H1 (cell line): ENCODE data around the gene ELFN2. TPM values are rescaled to one million over a fixed set of nuclear protein-coding genes. Genes with fewer than 3 reads are reported as not detected.

ENCODE experiments used
- CTCF ChIA-PET: fragments of 300-600 bp; sonication (Branson Sonifier 250); formaldehyde crosslinking; loops from one replicate; lab custom pipeline; 2021; ENCODE audit not compliant: partially characterized antibody; lab: Charles Lee
- POLR2A ChIA-PET: fragments of 300-600 bp; sonication (Branson Sonifier 250); formaldehyde crosslinking; loops from one replicate; lab custom pipeline; 2021; ENCODE audit warnings: inconsistent platforms; ENCODE audit not compliant: partially characterized antibody; lab: Charles Lee
- DNase-seq, 2 experiments: peaks; one replicate each; pipeline versions ENCODE4 v3.0.0 to v3.0.0-alpha.2; 2010 to 2022; ENCODE audit warnings: low spot score in 2 of 2, low read depth in 1 of 2, mixed read lengths in 1 of 2
- FAIRE-seq: peaks from 2 replicates; lab custom pipeline; 2011; peaks lifted over from hg19 to GRCh38; lab: Jason Lieb, UNC
- H2AFZ ChIP-seq: 2 replicates; pipeline ENCODE4 v1.8.1; 2012; ENCODE audit warnings: low read length, inconsistent platforms
- H2AK5ac ChIP-seq: 2 replicates; pipeline ENCODE4 v1.6.1; 2013; ENCODE audit warnings: low read depth, low read length
- H2BK120ac ChIP-seq: replicated peaks from 2 replicates; pipeline ENCODE3; 2013; ENCODE audit warnings: low read depth, low read length, inconsistent platforms
- H2BK12ac ChIP-seq: 2 replicates; pipeline ENCODE4 v1.6.1; 2013; ENCODE audit warnings: low read depth, low read length
- H2BK15ac ChIP-seq: 2 replicates; pipeline ENCODE4 v1.6.1; 2013; ENCODE audit warnings: low read length
- H2BK20ac ChIP-seq: 2 replicates; pipeline ENCODE4 v1.6.1; 2013; ENCODE audit warnings: low read length
- H2BK5ac ChIP-seq: 2 replicates; pipeline ENCODE4 v1.6.1; 2013; ENCODE audit warnings: low read depth, low read length
- H3K14ac ChIP-seq: 2 replicates; pipeline ENCODE4 v1.6.1; 2013; ENCODE audit warnings: inconsistent platforms; ENCODE audit not compliant: insufficient read length
- H3K18ac ChIP-seq: 2 replicates; pipeline ENCODE4 v1.6.1; 2013; ENCODE audit warnings: low read length; ENCODE audit errors: extremely low read depth
- H3K23ac ChIP-seq: 2 replicates; pipeline ENCODE4 v1.6.1; 2013; ENCODE audit warnings: inconsistent platforms; ENCODE audit not compliant: insufficient read length
- H3K23me2 ChIP-seq: 2 replicates; pipeline ENCODE4 v1.6.1; 2013; ENCODE audit warnings: low read depth, low read length
- H3K27ac ChIP-seq: 2 replicates; pipeline ENCODE4 v1.6.1; 2011; ENCODE audit warnings: low read depth, low read length, inconsistent platforms
- H3K27me3 ChIP-seq, 4 experiments: replicated peaks in 1 of 4; 1 replicate in 1 of 4; 2 replicates in 3 of 4; pipeline versions ENCODE4 v1.6.1 to v1.8.1; 2011 to 2013; ENCODE audit warnings: low read length in 3 of 4, mild to moderate bottlenecking in 3 of 4, inconsistent platforms in 2 of 4, mixed read lengths in 2 of 4, moderate library complexity in 1 of 4; ENCODE audit not compliant: control insufficient read depth in 3 of 4, insufficient read depth in 3 of 4; ENCODE audit errors: extremely low read depth in 1 of 4
- H3K36me3 ChIP-seq, 4 experiments: 2 replicates each; pipeline versions ENCODE4 v1.6.1 to v1.8.1; 2011 to 2013; ENCODE audit warnings: mild to moderate bottlenecking in 4 of 4, low read length in 3 of 4, moderate library complexity in 2 of 4, control low read depth in 1 of 4, inconsistent platforms in 1 of 4; ENCODE audit not compliant: insufficient read depth in 4 of 4, control insufficient read depth in 2 of 4
- H3K4ac ChIP-seq: replicated peaks from 2 replicates; pipeline ENCODE3; 2013; ENCODE audit warnings: low read length, low read depth, mixed read lengths, inconsistent platforms; ENCODE audit not compliant: insufficient read length
- H3K4me1 ChIP-seq, 4 experiments: replicated peaks in 1 of 4; 1 replicate in 1 of 4; 2 replicates in 3 of 4; pipeline versions ENCODE4 v1.6.1 to v1.8.1; 2011 to 2013; ENCODE audit warnings: low read length in 3 of 4, inconsistent platforms in 2 of 4, mixed read lengths in 1 of 4; ENCODE audit not compliant: insufficient read depth in 4 of 4, control insufficient read depth in 3 of 4
- H3K4me2 ChIP-seq, 2 experiments: 2 replicates each; pipeline versions ENCODE4 v1.6.1 to v1.8.1; 2011 to 2013; ENCODE audit warnings: low read depth in 2 of 2, low read length in 2 of 2, control low read depth in 1 of 2, inconsistent platforms in 1 of 2, mild to moderate bottlenecking in 1 of 2; ENCODE audit not compliant: insufficient read depth in 1 of 2
- H3K4me3 ChIP-seq, 4 experiments: fragments of 200-600, 300-600 bp in 1 of 4; sonication (generic), shearing (Covaris generic), sonication (Bioruptor Twin) in 1 of 4; 2 replicates each; pipeline versions ENCODE4 v1.5.1 to v1.8.1; 2011 to 2016; ENCODE audit warnings: low read length in 4 of 4, low read depth in 3 of 4, control low read depth in 2 of 4, inconsistent platforms in 2 of 4, mild to moderate bottlenecking in 2 of 4, mixed read lengths in 1 of 4, moderate library complexity in 1 of 4; ENCODE audit not compliant: insufficient read depth in 2 of 4; ENCODE audit errors: extremely low read depth in 1 of 4
- H3K56ac ChIP-seq: replicated peaks from 2 replicates; pipeline ENCODE3; 2013; ENCODE audit warnings: low read depth, mild to moderate bottlenecking, mixed read lengths, low read length, inconsistent platforms; ENCODE audit not compliant: insufficient read length
- H3K79me1 ChIP-seq: 2 replicates; pipeline ENCODE4 v1.6.1; 2013; ENCODE audit warnings: low read depth, low read length, control low read depth
- H3K79me2 ChIP-seq, 2 experiments: 2 replicates each; pipeline versions ENCODE4 v1.6.1 to v1.8.1; 2012 to 2013; ENCODE audit warnings: low read length in 2 of 2, mild to moderate bottlenecking in 2 of 2, inconsistent platforms in 1 of 2; ENCODE audit not compliant: insufficient read depth in 2 of 2, control insufficient read depth in 1 of 2
- H3K9ac ChIP-seq, 4 experiments: replicated peaks in 1 of 4; 1 replicate in 1 of 4; 2 replicates in 3 of 4; pipeline versions ENCODE4 v1.6.1 to v1.8.1; 2011 to 2013; ENCODE audit warnings: low read depth in 3 of 4, low read length in 3 of 4, control low read depth in 2 of 4, mild to moderate bottlenecking in 2 of 4, moderate library complexity in 2 of 4, inconsistent platforms in 1 of 4; ENCODE audit errors: extremely low read depth in 1 of 4
- H3K9me3 ChIP-seq, 2 experiments: 2 replicates each; pipeline versions ENCODE4 v1.6.1 to v1.8.1; 2012 to 2013; ENCODE audit warnings: mild to moderate bottlenecking in 2 of 2, moderate library complexity in 2 of 2, control low read depth in 1 of 2, inconsistent platforms in 1 of 2, low read depth in 1 of 2, low read length in 1 of 2, mixed read lengths in 1 of 2; ENCODE audit not compliant: insufficient read depth in 2 of 2
- H4K20me1 ChIP-seq, 2 experiments: replicated peaks in 1 of 2; 2 replicates each; pipeline versions ENCODE3 to v1.8.1; 2011 to 2013; ENCODE audit warnings: inconsistent platforms in 2 of 2, low read length in 2 of 2, mild to moderate bottlenecking in 1 of 2; ENCODE audit not compliant: insufficient read depth in 2 of 2, control insufficient read depth in 1 of 2
- H4K5ac ChIP-seq: 2 replicates; pipeline ENCODE4 v1.6.1; 2013; ENCODE audit warnings: low read length, low read depth, mixed read lengths, inconsistent platforms; ENCODE audit not compliant: insufficient read length
- H4K8ac ChIP-seq: 2 replicates; pipeline ENCODE4 v1.8.0; 2013; ENCODE audit warnings: mild to moderate bottlenecking, moderate library complexity, low read length, inconsistent platforms; ENCODE audit not compliant: insufficient read depth; ENCODE audit errors: extremely low read depth
- H4K91ac ChIP-seq: replicated peaks from 2 replicates; pipeline ENCODE3; 2013; ENCODE audit warnings: low read length, mixed read lengths, inconsistent platforms; ENCODE audit not compliant: insufficient read length
- BCL11A ChIP-seq, 2 experiments: IDR thresholded peaks; one replicate each; pipeline ENCODE4 v1.6.1; 2011; ENCODE audit warnings: low read depth in 2 of 2, low read length in 2 of 2, mild to moderate bottlenecking in 2 of 2
- GABPA ChIP-seq: IDR thresholded peaks from 2 replicates; pipeline ENCODE4 v1.6.1; 2011; ENCODE audit warnings: mild to moderate bottlenecking, low read length, moderate library complexity, borderline replicate concordance; ENCODE audit not compliant: insufficient read depth
- JUND ChIP-seq: IDR thresholded peaks from 2 replicates; pipeline ENCODE4 v1.6.1; 2011; ENCODE audit warnings: mild to moderate bottlenecking, improper control_type of control experiment, low read length
- MAFK ChIP-seq: IDR thresholded peaks from 2 replicates; pipeline ENCODE4 v1.6.1; 2012; ENCODE audit warnings: low read depth, mild to moderate bottlenecking, improper control_type of control experiment, low read length
- POLR2A ChIP-seq, 2 experiments: IDR thresholded peaks; 1 replicate in 1 of 2; 2 replicates in 1 of 2; pipeline ENCODE4 v1.6.1; 2011; ENCODE audit warnings: low read depth in 2 of 2, low read length in 2 of 2, mild to moderate bottlenecking in 2 of 2; ENCODE audit errors: control extremely low read depth in 1 of 2
- RFX5 ChIP-seq: IDR thresholded peaks from 2 replicates; pipeline ENCODE4 v1.6.1; 2011; ENCODE audit warnings: low read depth, low read length, improper control_type of control experiment, borderline replicate concordance
- SIRT6 ChIP-seq: IDR thresholded peaks from one replicate; pipeline ENCODE4 v1.7.1; 2012; ENCODE audit warnings: low read length, inconsistent platforms
- SRF ChIP-seq: IDR thresholded peaks from 2 replicates; pipeline ENCODE4 v1.6.1; 2011; ENCODE audit warnings: mild to moderate bottlenecking, low read depth, low read length, moderate library complexity
- SUZ12 ChIP-seq: fragments of 200-600 bp; sonication (generic); IDR thresholded peaks from 2 replicates; pipeline ENCODE4 v1.6.1; 2012; ENCODE audit warnings: mild to moderate bottlenecking, inconsistent platforms, low read length, moderate library complexity, mixed read lengths
- TCF12 ChIP-seq: IDR thresholded peaks from 2 replicates; pipeline ENCODE4 v1.6.1; 2011; ENCODE audit warnings: low read depth, mild to moderate bottlenecking, low read length
- WGBS, 2 experiments: shearing (Covaris generic) in 1 of 2; methylation state at CpG; one replicate each; pipeline versions ENCODE4 v1.1.6 to v1.1.7; 2013 to 2015; ENCODE audit warnings: low lambda C conversion rate in 2 of 2, mixed read lengths in 2 of 2, inconsistent platforms in 1 of 2, low coverage in 1 of 2, missing lambda C conversion rate in 1 of 2; ENCODE audit not compliant: insufficient replicate concordance in 2 of 2, insufficient coverage in 1 of 2, insufficient read length in 1 of 2; ENCODE audit errors: extremely low coverage in 1 of 2, missing lambda C conversion rate in 1 of 2; 5-methylcytosine and 5-hydroxymethylcytosine counted together
- polyA plus RNA-seq, 7 experiments: library from polyadenylated mRNA; depleted of rRNA in 3 of 7; stranded (reverse) in 5 of 7; unstranded in 2 of 7; fragments of >200 nt in 5 of 7; fragments of 200-250 nt in 2 of 7; gene quantifications; 1 replicate in 5 of 7; 2 replicates in 1 of 7; 4 replicates in 1 of 7; pipeline versions ENCODE4 v1.2.1 to v1.2.3, GENCODE V29; 2011 to 2013; ENCODE audit warnings: missing spikeins in 2 of 7, mixed read lengths in 2 of 7
- total RNA-seq: library from RNA; stranded (reverse); fragmentation: NEBNext Ultra II Directional; extraction: Animal tissue kit (Norgen Biotek cat#: 25700); gene quantifications from 2 replicates; pipeline ENCODE4 v1.2.1, GENCODE V29; 2021
- TF ChIP-seq, protein P1 (sequence below): IDR thresholded peaks from 2 replicates; pipeline ENCODE4 v1.6.1; 2012; ENCODE audit warnings: low read length, inconsistent platforms
- TF ChIP-seq, protein P2 (sequence below): IDR thresholded peaks from 2 replicates; pipeline ENCODE4 v1.6.1; 2011; ENCODE audit warnings: low read depth, mild to moderate bottlenecking, low read length; ENCODE audit not compliant: insufficient read depth

Gene ELFN2
- total and polyA plus RNA-seq, 2 of the 8 experiments (the other 6 are each of a cell fraction or from before 2014, with no cell fraction given) = 0.63 to 0.88 TPM

DNA sequence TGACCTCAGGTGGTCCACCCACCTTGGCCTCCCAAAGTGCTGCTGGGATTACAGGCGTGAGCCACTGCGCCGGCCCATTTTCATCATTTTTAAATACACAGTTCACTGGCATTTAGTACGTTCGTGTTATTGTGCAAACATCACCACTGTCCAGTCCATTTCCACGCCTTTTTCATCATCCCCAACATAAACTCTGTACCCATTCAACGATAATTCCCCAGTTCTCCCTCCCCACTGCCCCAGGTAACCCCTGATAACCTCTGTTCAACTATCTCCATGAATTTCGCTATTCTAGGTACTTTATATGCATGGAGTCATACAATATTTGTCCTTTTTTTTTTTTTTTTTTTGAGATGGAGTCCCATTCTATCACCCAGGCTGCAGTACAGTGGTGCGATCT lies 18.2 kb upstream of the ELFN2 start:
- Histone ChIP-seq H2BK12ac (no peak overlapping the region), H3K56ac (no peak overlapping the region), H3K4me3 (no peak overlapping the region), H2AK5ac (no peak overlapping the region), H2AFZ (no peak overlapping the region), H3K79me2 (no peaks in the 10 kb centered on the region), H3K4me1 (peaks cover 0 to 2% (median 0%) of the 10 kb centered on the region in 4 experiments; a peak in 1 of 7 replicates), H3K18ac (no peak overlapping the region), H3K27ac (no peak overlapping the region), H3K9me3 (peaks cover 4% of the 10 kb centered on the region in 2 experiments; a peak in 1 of 4 replicates), H4K8ac (no peak overlapping the region), H3K23ac (no peak overlapping the region), H2BK120ac (no peak overlapping the region), H3K14ac (no peak overlapping the region), H3K23me2 (no peaks in the 10 kb centered on the region), H4K5ac (no peak overlapping the region), H3K9ac (no peak overlapping the region), H4K20me1 (no peaks in the 10 kb centered on the region), H3K36me3 (no peaks in the 10 kb centered on the region), H2BK20ac (no peak overlapping the region), H3K4me2 (no peak overlapping the region), H3K27me3 (peaks cover 0 to 2% (median 0%) of the 10 kb centered on the region in 4 experiments; a peak in 1 of 7 replicates), H4K91ac (no peak overlapping the region), H2BK15ac (no peak overlapping the region), H3K4ac (no peak overlapping the region), H2BK5ac (no peak overlapping the region), H3K79me1 (no peaks in the 10 kb centered on the region)
- WGBS, 2 experiments = 90 to 100% methylated on average over 1 to 8 of the region's 9 CpGs
- ChIA-PET CTCF (interaction anchor here (0.7 to 1.2 kb wide), 3 partner anchors 178 to 290 kb away, joined by 3 read pairs; no protein-coding TSS in a partner anchor), POLR2A (no interaction called here)
- FAIRE-seq (no peak), DNase-seq (no peak)
- TF ChIP-seq TCF12 (no peak), SUZ12 (no peak), POLR2A (IDR thresholded peaks at IDR 0.05; ENCODE audit: control extremely low read depth in 1 of 2, low read depth in 2 of 2, low read length in 2 of 2) (no peak), JUND (no peak), MAFK (no peak), SIRT6 (no peak), RFX5 (no peak), GABPA (no peak), SRF (no peak), BCL11A (IDR thresholded peaks at IDR 0.05; ENCODE audit: low read depth in 2 of 2, low read length in 2 of 2) (no peak)
- TF ChIP-seq, protein P1, sequence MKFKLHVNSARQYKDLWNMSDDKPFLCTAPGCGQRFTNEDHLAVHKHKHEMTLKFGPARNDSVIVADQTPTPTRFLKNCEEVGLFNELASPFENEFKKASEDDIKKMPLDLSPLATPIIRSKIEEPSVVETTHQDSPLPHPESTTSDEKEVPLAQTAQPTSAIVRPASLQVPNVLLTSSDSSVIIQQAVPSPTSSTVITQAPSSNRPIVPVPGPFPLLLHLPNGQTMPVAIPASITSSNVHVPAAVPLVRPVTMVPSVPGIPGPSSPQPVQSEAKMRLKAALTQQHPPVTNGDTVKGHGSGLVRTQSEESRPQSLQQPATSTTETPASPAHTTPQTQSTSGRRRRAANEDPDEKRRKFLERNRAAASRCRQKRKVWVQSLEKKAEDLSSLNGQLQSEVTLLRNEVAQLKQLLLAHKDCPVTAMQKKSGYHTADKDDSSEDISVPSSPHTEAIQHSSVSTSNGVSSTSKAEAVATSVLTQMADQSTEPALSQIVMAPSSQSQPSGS = no peak
- TF ChIP-seq, protein P2, sequence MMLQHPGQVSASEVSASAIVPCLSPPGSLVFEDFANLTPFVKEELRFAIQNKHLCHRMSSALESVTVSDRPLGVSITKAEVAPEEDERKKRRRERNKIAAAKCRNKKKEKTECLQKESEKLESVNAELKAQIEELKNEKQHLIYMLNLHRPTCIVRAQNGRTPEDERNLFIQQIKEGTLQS = no peak
